Mesenchymal stem cell (in vitro differentiated cells and primary cell): ENCODE measurements around the gene FRAS1.

Experiments used
- DNase-seq: peaks from one replicate; pipeline ENCODE4 v3.0.0-alpha.2; 2013
- H2AFZ ChIP-seq: one replicate; pipeline ENCODE4 v1.6.1; 2013; ENCODE audit warnings: low read depth, mild to moderate bottlenecking, control low read depth, inconsistent platforms, low read length, moderate library complexity
- H2AK5ac ChIP-seq: 2 replicates; pipeline ENCODE4 v1.6.1; 2013; ENCODE audit warnings: low read length, moderate library complexity, mild to moderate bottlenecking, inconsistent platforms; ENCODE audit not compliant: severe bottlenecking
- H2BK120ac ChIP-seq: one replicate; pipeline ENCODE4 v1.6.1; 2013; ENCODE audit warnings: low read depth, mild to moderate bottlenecking, inconsistent platforms, low read length, moderate library complexity
- H2BK12ac ChIP-seq, 2 experiments: one replicate each; pipeline ENCODE4 v1.6.1; 2013; ENCODE audit warnings: inconsistent platforms in 2 of 2, low read length in 2 of 2, mild to moderate bottlenecking in 2 of 2, moderate library complexity in 2 of 2, control low read depth in 1 of 2
- H2BK15ac ChIP-seq: one replicate; pipeline ENCODE4 v1.6.1; 2013; ENCODE audit warnings: mild to moderate bottlenecking, low read depth, inconsistent platforms; ENCODE audit not compliant: poor library complexity, severe bottlenecking
- H2BK5ac ChIP-seq: 2 replicates; pipeline ENCODE4 v1.6.1; 2013; ENCODE audit warnings: low read depth, mild to moderate bottlenecking, low read length, control low read depth, inconsistent platforms; ENCODE audit not compliant: poor library complexity, severe bottlenecking
- H3K14ac ChIP-seq, 2 experiments: one replicate each; pipeline ENCODE4 v1.6.1; 2013; ENCODE audit warnings: inconsistent platforms in 2 of 2, low read length in 2 of 2, control low read depth in 1 of 2, mild to moderate bottlenecking in 1 of 2, moderate library complexity in 1 of 2
- H3K18ac ChIP-seq, 2 experiments: one replicate each; pipeline ENCODE4 v1.6.1; 2013; ENCODE audit warnings: inconsistent platforms in 2 of 2, low read length in 2 of 2, control low read depth in 1 of 2, low read depth in 1 of 2, mild to moderate bottlenecking in 1 of 2
- H3K23ac ChIP-seq, 2 experiments: one replicate each; pipeline ENCODE4 v1.6.1; 2013; ENCODE audit warnings: inconsistent platforms in 2 of 2, low read length in 2 of 2, mild to moderate bottlenecking in 2 of 2, moderate library complexity in 2 of 2, control low read depth in 1 of 2
- H3K27ac ChIP-seq: 2 replicates; pipeline ENCODE4 v1.5.1; 2013; ENCODE audit warnings: mild to moderate bottlenecking, moderate library complexity, low read length, control low read depth, inconsistent platforms; ENCODE audit not compliant: poor library complexity, severe bottlenecking
- H3K27me3 ChIP-seq, 2 experiments: 2 replicates each; pipeline versions ENCODE4 v1.6.1 to v1.7.0; 2013; ENCODE audit warnings: low read length in 2 of 2, mild to moderate bottlenecking in 2 of 2, moderate library complexity in 2 of 2, control low read depth in 1 of 2, inconsistent platforms in 1 of 2; ENCODE audit not compliant: control insufficient read depth in 1 of 2, insufficient read depth in 1 of 2
- H3K36me3 ChIP-seq, 2 experiments: 2 replicates each; pipeline versions ENCODE4 v1.6.1 to v1.7.0; 2013; ENCODE audit warnings: low read length in 2 of 2, control low read depth in 1 of 2, inconsistent platforms in 1 of 2, low read depth in 1 of 2, mild to moderate bottlenecking in 1 of 2; ENCODE audit not compliant: insufficient read depth in 2 of 2, control insufficient read depth in 1 of 2
- H3K4ac ChIP-seq, 2 experiments: one replicate each; pipeline ENCODE4 v1.6.1; 2013; ENCODE audit warnings: inconsistent platforms in 2 of 2, low read length in 2 of 2, mild to moderate bottlenecking in 2 of 2, moderate library complexity in 2 of 2, control low read depth in 1 of 2, low read depth in 1 of 2
- H3K4me1 ChIP-seq: 2 replicates; pipeline ENCODE4 v1.6.1; 2013; ENCODE audit warnings: low read depth, low read length, control low read depth; ENCODE audit not compliant: control insufficient read depth, insufficient read depth
- H3K4me2 ChIP-seq: 2 replicates; pipeline ENCODE4 v1.6.1; 2013; ENCODE audit warnings: low read length, mild to moderate bottlenecking, inconsistent platforms; ENCODE audit not compliant: poor library complexity, severe bottlenecking
- H3K4me3 ChIP-seq, 2 experiments: 2 replicates each; pipeline versions ENCODE4 v1.5.1 to v1.7.0; 2013; ENCODE audit warnings: low read length in 2 of 2, mild to moderate bottlenecking in 2 of 2, control low read depth in 1 of 2, low read depth in 1 of 2; ENCODE audit not compliant: insufficient read depth in 1 of 2
- H3K79me1 ChIP-seq: replicated peaks from 2 replicates; pipeline ENCODE4 v1.6.1; 2013; ENCODE audit warnings: mild to moderate bottlenecking, control low read depth, low read length, inconsistent platforms; ENCODE audit not compliant: poor library complexity, severe bottlenecking
- H3K9ac ChIP-seq: 2 replicates; pipeline ENCODE4 v1.7.0; 2013; ENCODE audit warnings: mild to moderate bottlenecking, low read length, moderate library complexity
- H3K9me3 ChIP-seq: 2 replicates; pipeline ENCODE4 v1.7.0; 2013; ENCODE audit warnings: mild to moderate bottlenecking, low read length; ENCODE audit not compliant: control insufficient read depth
- H4K8ac ChIP-seq: one replicate; pipeline ENCODE4 v1.6.1; 2013; ENCODE audit warnings: inconsistent platforms, mild to moderate bottlenecking, low read length, moderate library complexity
- H4K91ac ChIP-seq: one replicate; pipeline ENCODE4 v1.6.1; 2013; ENCODE audit warnings: mild to moderate bottlenecking, low read length, inconsistent platforms
- WGBS: methylation state at CpG from one replicate; pipeline ENCODE4 v1.1.7; 2013; ENCODE audit warnings: mixed read lengths; 5-methylcytosine and 5-hydroxymethylcytosine counted together

FRAS1 gene

DNA sequence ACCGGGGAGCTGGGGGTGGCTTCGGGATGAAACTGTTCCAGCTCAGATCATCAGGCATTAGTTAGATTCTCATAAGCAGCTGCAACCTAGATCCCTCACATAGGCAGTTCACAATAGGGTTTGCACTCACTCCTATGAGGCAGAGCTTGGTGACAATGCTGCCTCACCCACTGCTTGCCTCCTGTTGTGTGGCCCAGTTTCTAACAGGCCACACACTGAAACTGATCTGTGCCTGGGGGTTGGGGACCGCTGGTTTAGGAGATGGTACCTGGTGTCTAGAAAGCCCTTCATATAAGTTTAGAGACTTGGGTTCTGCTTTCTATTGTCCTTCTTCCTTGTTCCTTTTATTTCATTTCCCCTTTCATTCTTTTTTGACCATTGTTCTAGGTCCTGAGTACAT is 234.2 kb downstream of the FRAS1 start:
- Histone ChIP-seq H2BK120ac (no peak overlapping the region), H2BK5ac (no peak overlapping the region), H4K8ac (no peak overlapping the region), H3K4me1 (peaks cover 11% of the 10 kb centered on the region), H3K4ac (no peak overlapping the region), H2AK5ac (peak overlapping the region; percentile 72), H2AFZ (no peak overlapping the region), H3K36me3 (peaks cover 1 to 3% of the 10 kb centered on the region in 2 experiments), H3K23ac (no peak overlapping the region), H3K27me3 (no peaks in the 10 kb centered on the region), H3K9me3 (no peaks in the 10 kb centered on the region), H3K18ac (peak overlapping the region in 1 of 2 experiments; percentile 29), H4K91ac (peak overlapping the region; percentile 93), H3K9ac (no peak overlapping the region), H3K27ac (no peak overlapping the region), H3K79me1 (no peaks in the 10 kb centered on the region), H2BK15ac (no peak overlapping the region), H2BK12ac (no peak overlapping the region), H3K4me3 (no peak overlapping the region), H3K14ac (no peak overlapping the region), H3K4me2 (no peak overlapping the region)
- no peak for DNase-seq
- WGBS: 89% methylated on average over 2 of the region's 3 CpGs

DNA sequence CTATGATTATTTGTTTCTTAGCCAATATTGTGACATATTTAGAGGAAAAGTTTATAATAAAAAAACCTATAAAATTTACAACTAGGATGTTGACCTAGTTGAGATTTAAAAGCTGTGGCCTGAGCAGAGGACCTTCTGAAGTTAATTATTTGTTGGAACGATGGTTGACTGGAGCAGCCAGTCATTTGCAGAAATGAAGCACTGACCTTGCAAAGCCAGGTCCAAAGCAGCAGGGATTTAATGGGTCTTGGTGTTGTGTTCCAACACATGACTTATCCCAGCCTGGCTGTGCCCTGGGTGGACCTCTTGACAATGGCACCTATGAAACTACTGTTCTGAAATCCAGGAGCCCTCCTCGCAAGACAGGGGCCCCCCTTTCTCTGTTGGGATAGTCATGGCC is 235.2 kb downstream of the FRAS1 start:
- Histone ChIP-seq H2BK5ac (no peak overlapping the region), H3K79me1 (no peaks in the 10 kb centered on the region), H2BK12ac (no peak overlapping the region), H3K27ac (peak overlapping the region; percentile 28), H3K14ac (no peak overlapping the region), H2BK15ac (no peak overlapping the region), H3K4me2 (no peak overlapping the region), H2BK120ac (no peak overlapping the region), H3K9ac (no peak overlapping the region), H3K36me3 (no peaks in the 10 kb centered on the region), H4K8ac (no peak overlapping the region), H3K27me3 (no peaks in the 10 kb centered on the region), H3K4ac (no peak overlapping the region), H3K4me3 (no peak overlapping the region), H3K18ac (no peak overlapping the region), H2AFZ (no peak overlapping the region), H2AK5ac (peak overlapping the region; percentile 68), H3K4me1 (peaks cover 11% of the 10 kb centered on the region), H3K9me3 (no peaks in the 10 kb centered on the region), H4K91ac (no peak overlapping the region), H3K23ac (no peak overlapping the region)
- no peak for DNase-seq
- 93% methylated on average over 2 of the region's 2 CpGs for WGBS

DNA sequence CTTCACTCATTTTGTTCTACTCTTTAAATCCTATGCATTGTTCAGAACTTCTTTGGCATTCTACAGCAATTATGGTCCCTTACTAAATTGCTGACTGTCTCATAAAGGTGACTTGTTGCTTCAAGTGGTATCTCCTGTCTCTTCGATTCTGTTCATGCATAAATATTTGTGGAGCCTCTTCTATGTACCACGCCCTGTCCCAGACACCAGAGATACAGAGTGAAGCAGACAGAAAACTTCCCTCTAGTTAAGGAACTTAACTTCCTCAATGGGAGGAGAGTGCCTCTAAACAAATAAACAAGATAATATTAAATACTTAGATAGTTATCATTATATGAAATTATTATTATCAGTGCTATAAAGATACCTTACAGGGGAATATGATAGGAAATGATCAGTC is 235.7 kb downstream of the FRAS1 start:
- Histone ChIP-seq H2BK5ac (no peak overlapping the region), H2BK15ac (no peak overlapping the region), H2BK12ac (no peak overlapping the region), H3K14ac (no peak overlapping the region), H3K9ac (no peak overlapping the region), H3K4me2 (no peak overlapping the region), H3K4me1 (peaks cover 11% of the 10 kb centered on the region), H3K18ac (no peak overlapping the region), H3K4me3 (no peak overlapping the region), H3K9me3 (no peaks in the 10 kb centered on the region), H3K36me3 (no peaks in the 10 kb centered on the region), H3K27me3 (no peaks in the 10 kb centered on the region), H4K91ac (no peak overlapping the region), H2AFZ (no peak overlapping the region), H3K79me1 (no peaks in the 10 kb centered on the region), H3K27ac (peak overlapping the region; percentile 94), H2BK120ac (no peak overlapping the region), H2AK5ac (peak overlapping the region; percentile 64), H4K8ac (no peak overlapping the region), H3K23ac (no peak overlapping the region), H3K4ac (no peak overlapping the region)
- WGBS: 92% methylated on average over 1 of the region's 2 CpGs
- no peak for DNase-seq

DNA sequence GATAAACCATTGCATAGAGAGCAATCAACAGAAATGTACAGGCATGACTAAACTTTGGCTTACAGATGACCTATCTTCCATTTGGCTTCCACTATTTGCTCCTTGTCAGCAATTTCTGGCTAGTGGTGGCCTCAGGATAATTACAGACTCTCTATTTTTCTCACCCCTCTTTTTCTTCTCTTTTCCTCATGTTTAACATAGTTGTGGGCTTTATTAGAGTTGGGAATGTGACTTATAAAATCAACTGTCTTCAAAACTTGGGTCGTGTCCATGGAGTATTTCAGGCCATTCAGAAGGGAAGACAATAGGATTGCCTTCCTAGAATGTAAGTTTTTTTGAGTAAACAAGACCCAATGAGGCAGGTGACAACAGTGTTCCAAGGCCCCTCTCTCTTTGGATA is 236.2 kb downstream of the FRAS1 start:
- H3K4ac ChIP-seq: no peak overlapping the region
- no peaks in the 10 kb centered on the region for H3K79me1 ChIP-seq
- H3K23ac ChIP-seq: no peak overlapping the region
- no peaks in the 10 kb centered on the region for H3K9me3 ChIP-seq
- no peak overlapping the region for H2BK15ac ChIP-seq
- WGBS: 71% methylated on average over 1 of the region's 1 CpG
- DNase-seq: no peak
- no peak overlapping the region for H2BK5ac ChIP-seq
- H3K18ac ChIP-seq: no peak overlapping the region
- H3K9ac ChIP-seq: peak overlapping the region; percentile 6
- H3K27me3 ChIP-seq: no peaks in the 10 kb centered on the region
- no peaks in the 10 kb centered on the region for H3K36me3 ChIP-seq
- no peak overlapping the region for H2BK12ac ChIP-seq
- peak overlapping the region; percentile 94 for H3K27ac ChIP-seq
- no peak overlapping the region for H2AFZ ChIP-seq
- H4K8ac ChIP-seq: no peak overlapping the region
- no peak overlapping the region for H4K91ac ChIP-seq
- H3K4me1 ChIP-seq: peaks cover 11% of the 10 kb centered on the region
- H3K14ac ChIP-seq: no peak overlapping the region
- no peak overlapping the region for H2AK5ac ChIP-seq
- peak overlapping the region in 1 of 2 experiments; percentile 47 for H3K4me3 ChIP-seq
- no peak overlapping the region for H3K4me2 ChIP-seq
- no peak overlapping the region for H2BK120ac ChIP-seq
